GM18858 (cell line): ENCODE results near the gene SLC12A1.

Source experiments
- ATAC-seq: cut with Tn5 transposase; IDR thresholded peaks from one replicate; pipeline ENCODE4 v1.9.1; 2021; ENCODE audit not compliant: unreplicated experiment

Gene SLC12A1

DNA sequence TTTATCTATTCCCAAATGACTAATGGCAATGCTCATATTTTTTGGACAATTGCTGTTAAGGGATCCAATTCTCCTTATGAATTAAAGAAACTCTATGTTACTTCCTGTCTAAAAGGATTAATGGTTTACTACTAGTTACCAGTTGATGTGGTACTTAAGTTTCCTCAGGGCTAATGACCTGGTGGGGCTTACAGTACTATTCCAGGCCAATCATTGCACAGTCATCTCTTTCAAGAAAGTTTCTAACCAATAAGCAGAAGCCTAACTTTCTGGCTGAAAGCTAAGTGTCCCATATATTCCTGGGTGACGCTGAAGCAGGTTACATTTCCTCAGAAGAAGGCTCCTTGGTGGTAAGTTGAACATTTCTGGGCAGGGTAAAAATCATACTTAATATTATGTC lies at the start of gene SLC12A1:
Gene SLC12A1, plus strand, starts transcription at position 322 of the 400 bp plus-strand sequence. CDS start 1,418 bp downstream, outside the sequence.
- ATAC-seq: no peak

DNA sequence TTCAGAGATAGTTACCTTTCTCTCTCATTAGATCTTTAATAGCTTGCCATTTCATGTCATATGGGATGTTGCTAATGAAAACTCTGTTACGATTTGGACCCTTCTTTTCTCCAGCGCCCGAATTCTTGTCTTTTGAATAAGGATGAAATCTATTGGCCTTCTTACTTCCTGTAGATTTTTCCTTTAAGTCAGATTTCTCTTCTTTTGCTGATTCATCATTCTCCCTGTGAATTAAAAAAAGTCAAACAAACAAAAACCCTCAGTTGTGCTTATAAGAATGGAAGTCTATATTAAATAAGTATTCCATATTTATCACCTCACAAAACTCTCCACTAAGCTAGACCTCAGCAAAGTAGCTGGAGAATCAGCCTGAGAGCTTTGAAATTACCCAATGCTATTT lies 37.5 kb upstream of the SLC12A1 start:
- no peak for ATAC-seq

DNA sequence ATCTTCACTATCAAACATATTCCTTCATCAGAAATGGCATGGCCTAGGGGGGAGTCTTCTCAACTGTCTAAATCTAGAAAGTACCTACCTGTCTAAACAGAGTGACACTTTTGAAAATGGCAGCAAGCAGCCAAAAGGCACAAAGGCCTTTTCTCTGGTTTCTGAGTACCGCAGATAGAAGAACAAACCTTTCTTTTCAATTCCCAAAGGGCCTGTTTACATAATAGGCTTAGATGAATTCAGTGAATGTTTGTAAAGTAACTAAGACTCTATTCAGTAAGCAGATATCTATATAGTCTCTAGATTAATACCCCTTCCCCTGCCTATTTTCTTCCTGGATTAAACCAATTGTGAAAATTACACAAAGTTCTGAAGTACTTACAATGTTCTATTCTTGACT lies 35.1 kb upstream of the SLC12A1 start:
- ATAC-seq: no peak

DNA sequence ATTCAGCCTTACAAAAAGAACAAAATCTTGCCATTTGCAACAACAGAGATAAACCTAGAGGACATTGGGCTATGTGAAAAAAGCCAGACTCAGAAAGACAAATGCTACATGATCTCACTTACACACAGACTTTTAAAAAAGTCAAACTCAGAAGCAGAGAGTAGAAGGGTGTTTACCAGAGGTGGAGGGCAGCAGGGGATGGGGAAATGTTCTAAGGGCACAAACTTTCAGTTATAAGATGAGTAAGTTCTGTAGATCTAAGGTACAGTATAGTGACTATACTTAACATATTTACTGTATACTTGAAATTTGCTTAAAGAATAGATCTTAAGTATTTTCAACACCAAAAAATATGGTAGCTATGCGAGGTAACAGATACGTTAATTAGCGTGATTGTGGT lies 31.0 kb upstream of the SLC12A1 start:
- ATAC-seq: peak; percentile 27

DNA sequence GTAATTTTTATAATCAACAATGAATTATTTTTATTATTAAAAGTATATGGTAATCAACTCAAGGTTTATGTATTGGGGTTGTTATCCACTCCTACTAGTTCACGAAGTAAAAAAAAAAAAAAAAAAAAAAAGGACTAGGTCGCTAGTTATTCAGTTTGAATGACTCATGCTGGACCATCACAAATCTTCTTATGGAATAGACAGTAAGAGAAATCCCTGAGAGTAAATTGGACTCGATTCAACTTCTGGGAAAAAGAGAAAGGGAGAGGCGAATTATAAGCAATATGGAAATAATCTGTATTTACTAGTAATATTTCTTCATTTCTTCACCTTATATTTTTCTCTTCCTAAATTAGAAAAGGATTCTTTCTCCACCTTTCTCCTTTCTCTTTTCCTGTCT lies 30.0 kb upstream of the SLC12A1 start:
- no peak for ATAC-seq

DNA sequence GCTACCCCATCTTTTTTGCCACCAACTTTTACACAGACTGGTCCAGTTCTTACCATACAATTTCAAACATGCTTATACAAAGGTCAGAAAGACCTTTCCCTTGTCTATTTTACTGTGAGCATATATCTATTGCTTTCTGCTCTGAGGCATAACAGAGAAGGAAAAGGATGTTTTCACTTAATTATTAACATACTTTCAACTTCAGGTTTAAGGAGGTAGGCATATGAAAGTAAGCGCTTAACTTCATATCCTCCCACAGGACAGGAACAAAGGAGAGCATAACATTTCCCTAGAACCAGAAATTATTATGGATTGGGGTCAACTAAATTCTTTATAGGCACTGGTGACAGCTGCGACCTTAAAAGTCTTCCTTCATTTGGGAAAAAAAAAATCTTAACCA lies 29.1 kb upstream of the SLC12A1 start:
- ATAC-seq: no peak

DNA sequence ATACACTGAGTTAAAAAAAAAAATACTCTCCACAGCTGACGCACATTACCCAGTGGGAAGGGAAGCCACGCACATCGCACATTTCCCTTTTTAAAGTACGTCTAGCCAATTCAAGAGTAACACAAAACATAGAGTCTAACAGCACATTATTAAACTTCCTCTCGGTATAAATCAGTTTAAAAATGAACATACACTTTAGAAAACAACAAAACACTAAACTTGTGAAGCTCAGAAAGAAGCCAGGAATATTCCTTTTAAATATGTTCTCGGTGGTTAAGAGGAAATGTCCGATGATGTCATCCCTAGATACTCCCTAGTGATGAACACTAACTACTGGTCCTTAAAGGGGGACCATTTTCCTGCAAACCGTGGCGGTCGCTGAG lies 28.7 kb upstream of the SLC12A1 start:
- peak; percentile 61 for ATAC-seq

DNA sequence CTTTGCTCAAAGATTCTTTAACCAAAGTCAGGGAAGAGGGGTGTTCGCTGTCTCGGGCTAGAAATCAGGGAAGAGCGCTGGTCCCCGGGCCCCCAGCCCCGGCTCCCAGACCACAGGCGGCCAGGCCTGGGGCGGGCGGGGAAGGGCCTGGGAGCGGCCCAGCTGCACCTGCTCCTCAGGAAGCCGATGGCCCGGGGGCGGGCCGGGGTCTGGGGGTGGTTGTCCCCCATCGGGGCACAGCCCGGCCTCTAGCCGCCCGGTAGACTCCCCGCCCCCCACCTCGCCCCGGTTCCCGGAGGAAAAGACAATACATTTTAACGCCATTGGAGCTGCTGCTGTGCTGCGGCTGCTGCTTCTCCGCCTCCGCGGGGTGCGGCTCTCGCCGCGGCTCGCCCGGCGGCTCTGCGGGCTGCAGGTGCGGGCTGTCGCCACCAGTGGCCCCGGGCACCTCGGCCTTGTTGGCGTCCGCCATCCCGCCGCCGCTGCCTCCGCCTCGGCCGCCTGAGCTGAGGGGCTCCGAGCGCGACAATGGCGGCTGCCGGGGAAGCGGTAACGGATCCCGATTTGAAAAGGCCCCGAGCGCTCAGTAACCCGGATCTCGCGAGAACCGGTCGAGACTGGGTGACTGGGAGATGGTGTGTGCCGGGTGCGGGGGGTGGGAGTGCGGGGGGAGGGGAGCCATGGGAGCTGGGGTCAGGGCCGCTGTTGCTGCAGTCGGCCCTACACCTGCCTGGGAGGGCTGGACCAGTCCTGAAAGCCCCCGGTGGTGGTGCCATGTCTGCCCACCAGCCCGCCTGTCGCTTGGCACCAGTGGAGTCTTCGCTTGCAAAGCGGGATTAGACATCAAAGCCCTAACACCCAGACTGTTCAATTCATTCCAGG lies 28.1 kb upstream of the SLC12A1 start, which contains the start of gene MYEF2:
Gene MYEF2, minus strand, starts transcription at position 530 of the 882 bp plus-strand sequence. Its CDS starts 58 bp downstream, at position 472.
- peak; percentile 58 for ATAC-seq

DNA sequence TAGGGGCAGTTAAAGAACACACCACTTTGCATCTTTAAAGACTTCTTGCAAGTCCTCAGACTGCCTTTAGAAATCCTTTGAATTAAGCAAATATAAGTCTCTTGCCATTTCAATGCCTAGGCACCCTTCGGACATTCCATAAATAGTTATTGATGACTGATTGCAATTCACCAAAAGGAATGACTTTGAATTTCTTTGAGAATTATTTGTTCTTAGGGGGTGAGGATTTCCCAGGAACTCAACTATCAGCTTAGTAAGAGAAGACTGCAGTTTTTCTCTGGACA lies 27.5 kb upstream of the SLC12A1 start:
- ATAC-seq: no peak

DNA sequence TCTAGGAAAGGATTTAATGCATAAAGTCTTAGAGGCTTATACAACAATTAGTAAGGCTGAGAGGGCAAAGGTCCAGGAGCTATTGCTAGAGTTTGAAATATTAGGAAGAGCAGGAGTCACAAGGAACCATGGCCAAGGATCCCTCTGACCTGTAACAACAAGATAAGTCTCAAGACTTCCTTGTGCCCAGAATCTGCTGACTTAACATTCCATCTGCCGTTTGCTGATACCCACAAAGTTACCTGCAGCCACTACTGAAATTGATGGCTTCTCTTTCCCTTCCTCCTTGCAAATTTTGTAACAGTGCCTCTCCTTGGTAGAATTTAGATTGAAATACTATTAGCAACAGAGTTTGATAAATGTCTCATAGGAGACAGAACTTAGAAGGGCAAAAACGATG lies 23.4 kb upstream of the SLC12A1 start:
- ATAC-seq: no peak

DNA sequence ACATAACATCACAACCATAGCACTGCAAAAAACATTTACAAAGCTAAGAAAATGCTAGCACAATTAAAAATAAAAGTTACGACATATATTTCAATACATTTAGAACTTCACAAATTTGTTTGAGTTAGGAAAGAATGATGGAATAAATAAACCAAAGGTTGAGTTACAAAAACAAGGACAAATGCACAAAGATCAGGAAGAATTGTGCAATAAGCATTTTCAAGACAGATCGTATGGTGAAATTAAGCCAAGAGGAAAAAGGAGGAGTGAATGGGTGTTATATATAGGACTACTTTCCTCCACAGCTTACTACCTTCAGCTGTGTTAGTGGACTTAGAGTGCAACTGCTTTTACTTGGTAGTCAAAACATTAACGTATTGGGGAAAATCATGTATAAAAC lies 20.6 kb upstream of the SLC12A1 start:
- ATAC-seq: no peak

DNA sequence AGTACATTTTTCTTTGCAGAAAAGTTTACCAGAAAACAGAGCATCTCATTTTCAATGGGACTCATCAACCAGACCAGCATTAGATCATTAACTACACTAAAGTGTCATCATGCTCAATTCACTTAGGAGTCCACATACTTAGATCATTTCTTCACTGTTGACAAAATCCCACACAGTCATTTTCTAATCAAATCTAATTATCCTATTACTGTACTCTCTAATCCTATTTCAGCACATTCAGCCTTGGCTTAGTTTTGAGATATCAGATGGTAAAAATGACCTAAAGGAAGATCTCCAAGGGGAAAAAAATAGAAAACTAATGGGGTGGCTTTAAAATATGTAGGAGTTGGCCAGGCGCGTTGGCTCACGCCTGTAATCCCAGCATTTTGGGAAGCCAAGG lies 19.8 kb upstream of the SLC12A1 start:
- no peak for ATAC-seq

DNA sequence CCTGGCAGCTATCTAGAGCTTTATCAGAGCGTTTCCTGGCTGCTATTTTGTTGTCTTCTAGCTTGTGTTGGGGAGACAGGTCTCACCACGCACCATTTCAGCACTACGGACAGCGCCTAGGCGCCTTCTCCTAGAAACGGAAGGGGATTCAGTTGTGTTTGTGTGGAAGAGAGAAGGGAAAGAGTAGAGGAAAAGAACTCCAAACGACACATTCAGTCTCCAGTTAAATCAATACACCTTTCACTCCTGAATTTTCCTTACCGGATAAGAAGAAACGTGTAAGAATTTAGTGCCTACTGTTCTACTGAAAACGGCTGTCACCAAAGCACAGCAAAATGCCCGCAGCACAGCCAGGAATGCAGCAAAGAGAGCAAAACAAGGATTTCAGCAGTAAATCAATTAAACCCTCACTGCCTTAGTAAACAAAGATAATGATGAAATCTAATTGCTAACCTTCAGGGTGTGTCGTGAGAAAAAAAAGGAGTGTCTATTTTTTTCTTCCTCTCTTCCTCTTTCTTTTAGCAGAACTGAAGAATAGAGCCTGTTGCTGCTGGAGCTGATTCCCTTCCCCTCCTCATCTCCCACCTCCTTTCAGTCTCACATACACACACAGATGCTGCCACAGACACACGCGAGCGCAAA lies 15.0 kb upstream of the SLC12A1 start:
- no peak for ATAC-seq

DNA sequence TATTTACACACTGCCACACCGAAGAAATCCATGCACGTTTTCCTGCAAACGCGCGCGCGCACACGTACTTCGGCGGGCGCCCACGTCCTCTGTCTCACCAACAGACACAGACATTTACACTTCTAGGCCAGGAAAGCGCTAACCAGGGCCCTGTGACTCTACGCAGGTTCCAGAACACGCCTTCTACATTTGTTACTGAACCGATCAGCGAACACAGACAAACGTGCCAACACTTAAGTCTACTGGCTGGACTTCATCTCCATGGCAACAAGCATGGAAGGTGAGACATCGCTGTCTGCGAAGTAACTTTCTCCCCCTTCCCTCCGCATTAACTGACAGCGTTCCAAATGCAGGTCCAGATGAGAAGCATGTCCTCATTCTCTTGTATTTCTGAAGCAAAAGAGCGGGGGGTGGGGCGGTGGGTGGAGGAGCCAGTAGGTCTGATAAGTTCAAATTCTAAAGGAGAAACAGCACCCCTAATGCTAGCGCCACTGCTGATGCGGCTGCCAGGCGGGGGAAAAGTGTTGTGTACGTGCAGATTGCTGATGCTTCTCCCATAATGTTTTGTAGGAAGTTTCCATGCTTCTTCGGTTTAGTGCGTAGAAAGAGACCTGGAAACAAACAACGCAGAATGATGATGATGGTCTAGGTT lies 14.4 kb upstream of the SLC12A1 start, which contains the start of gene CTXN2:
Gene CTXN2, plus strand, starts transcription at position 92 of the 652 bp plus-strand sequence. CDS start 9,636 bp downstream, outside the sequence.
- ATAC-seq: no peak

DNA sequence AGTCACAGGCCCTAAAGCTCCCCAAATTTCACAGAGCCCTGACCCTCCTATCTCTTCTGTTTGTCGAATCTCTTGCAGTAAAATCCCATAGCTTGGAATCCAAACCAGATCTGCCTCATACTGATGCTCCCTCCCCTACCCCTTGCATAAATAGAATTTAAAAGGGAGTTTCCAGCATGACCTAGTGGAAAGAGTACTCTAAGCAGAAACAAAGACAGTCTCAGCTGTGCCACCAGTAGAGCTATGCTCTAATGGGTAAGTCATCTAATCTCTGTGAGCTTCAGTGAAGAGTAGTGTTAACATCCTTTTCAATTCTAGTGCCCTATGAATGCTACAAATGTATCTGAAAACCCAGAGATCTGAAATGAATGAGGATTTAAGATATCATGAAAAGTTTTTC lies 4.0 kb upstream of the SLC12A1 start:
- ATAC-seq: no peak

DNA sequence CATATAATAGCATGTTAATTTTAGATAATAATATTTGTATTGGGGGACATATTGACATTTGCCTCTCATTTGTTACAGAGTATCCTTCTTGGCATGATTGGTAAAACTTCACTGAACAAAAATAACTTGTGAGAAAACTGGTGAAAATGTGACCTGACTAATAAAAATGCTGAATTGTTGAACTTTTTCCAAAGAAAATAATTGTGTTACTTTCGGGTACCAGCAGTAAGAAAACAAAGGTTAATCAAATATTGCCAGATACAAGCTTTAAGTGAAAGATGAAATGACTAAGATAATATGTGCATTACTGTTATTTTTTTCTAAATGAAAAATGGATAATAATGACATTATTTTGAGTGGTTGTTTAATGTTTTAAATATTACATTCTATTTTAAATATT lies 15.2 kb downstream of the SLC12A1 start:
- no peak for ATAC-seq

DNA sequence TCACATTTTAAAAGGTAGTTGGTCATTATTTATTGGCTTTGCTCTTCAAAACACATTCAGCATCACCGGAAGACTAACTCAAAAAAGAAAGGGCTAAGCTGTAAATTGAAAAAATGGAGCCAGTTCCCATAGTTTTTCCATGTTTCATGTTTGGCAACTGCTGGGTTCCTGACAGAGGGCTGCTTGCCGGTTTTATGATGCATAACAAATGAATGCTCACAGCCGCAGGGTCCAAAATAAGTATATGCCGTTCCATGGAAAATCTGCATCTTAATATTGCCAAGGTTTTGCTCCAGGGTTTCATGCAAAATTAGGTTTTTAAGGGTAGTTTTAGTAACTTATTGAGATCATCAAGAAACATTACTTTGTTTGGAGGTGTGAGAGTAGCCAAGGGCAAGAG lies 15.8 kb downstream of the SLC12A1 start:
- ATAC-seq: no peak

DNA sequence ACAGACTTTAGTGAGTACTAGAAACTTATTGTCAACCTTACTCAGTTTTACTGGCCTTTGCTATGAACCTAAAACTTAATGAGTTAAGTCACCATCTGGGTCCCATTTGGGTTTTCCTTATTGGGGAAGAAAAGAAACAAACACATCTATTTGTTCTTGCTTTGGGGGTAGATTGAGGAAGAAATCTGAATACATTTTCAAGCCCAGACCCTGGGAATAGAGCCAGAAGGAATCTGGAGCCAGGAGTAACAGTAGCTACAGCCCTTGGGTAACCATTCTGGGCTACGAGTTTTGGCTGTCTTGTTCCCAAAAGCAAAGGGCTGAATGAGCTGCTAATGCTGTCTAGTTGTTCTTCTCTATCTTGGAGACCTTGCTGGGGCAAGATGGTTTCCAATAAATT lies 16.5 kb downstream of the SLC12A1 start:
- ATAC-seq: no peak

DNA sequence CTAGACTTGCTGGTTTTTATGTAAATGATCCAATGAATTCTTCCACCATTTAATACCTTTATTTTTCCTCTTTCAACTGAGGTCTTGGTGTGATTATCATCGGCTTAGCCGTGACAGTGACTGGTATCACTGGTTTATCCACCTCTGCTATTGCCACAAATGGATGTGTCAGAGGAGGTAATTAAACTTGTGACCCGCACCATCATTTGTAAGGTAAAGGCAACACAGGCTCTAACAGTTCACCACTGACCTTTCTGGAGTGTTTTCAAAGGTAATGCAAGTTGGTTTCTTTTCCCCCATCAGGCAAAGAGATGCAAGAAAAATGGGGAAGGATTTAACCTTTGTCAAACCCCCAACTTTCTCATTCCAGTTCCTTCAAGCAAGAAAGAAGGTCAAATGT lies 19.7 kb downstream of the SLC12A1 start:
- no peak for ATAC-seq

DNA sequence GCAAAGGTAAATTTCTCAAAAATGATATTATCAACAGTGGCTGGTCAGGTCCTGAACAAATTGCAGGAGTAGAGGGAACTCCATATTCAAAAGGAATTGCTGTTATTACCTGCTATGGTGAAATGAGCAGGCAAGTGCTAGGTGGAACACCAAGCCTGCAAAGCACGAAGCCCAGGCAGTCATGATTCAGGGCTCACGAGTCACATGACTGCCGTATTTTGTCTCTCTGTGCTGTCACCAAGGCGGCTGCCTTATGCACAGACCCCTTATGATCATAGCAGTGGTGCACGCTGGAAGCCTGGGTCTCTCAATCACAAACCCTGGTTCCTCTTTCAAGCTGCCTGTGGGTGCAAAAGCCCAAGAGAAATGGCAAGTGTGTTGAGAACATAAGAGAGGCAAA lies 24.4 kb downstream of the SLC12A1 start:
- no peak for ATAC-seq

DNA sequence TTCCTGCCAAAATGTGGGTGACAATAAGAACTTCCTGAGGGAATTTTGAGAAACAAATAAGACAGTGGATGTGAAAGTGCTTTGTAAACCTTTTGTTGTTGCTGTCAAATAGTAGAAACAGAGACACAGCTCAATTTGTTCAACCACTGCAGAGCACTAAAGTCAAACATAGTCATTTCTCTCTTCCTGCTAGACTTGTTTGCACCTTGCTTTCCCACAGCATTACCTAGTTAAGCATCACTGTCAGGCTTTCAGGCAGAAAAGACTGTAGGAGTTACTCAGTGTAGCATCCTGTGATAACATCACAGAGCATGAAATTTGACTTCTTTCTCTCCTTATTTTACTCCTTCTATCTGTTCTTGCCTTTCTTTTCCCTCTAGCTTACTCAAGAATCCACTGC lies 27.1 kb downstream of the SLC12A1 start:
- no peak for ATAC-seq

DNA sequence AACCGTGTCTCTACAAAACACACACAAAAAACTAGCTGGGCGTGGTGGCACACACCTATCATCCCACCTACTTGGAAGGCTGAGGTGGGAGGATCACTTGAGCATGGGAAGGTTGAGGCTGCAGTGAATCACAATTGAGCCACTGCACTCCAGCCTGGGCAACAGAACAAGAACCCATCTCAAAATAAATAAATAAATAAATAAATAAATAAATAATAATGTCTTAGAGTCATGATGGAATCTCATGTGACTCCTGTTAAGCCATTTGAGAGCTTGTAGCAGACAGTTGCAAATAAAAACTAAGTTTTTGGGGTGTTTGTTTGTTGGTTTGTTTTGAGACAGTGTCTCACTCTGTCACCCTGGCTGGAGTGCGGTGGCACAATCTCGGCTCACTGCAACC lies 33.2 kb downstream of the SLC12A1 start:
- ATAC-seq: no peak
